Body of pancreas (tissue), 4 donors: ENCODE results near the gene GPR26. TPM values are rescaled to one million over a fixed set of nuclear protein-coding genes. Genes with fewer than 3 reads are reported as not detected.

Experiments used
- ATAC-seq: fragments of 150-250 bp; one replicate; pipeline ENCODE4 v1.9.1; 2016
- DNase-seq, 4 donors: peaks; one replicate each; pipeline ENCODE4 v3.0.0-alpha.2; 2019
- H3K27ac ChIP-seq, 4 donors: fragments of 200-600 bp; sonication (generic); 1 replicate in 3 of 4; 2 replicates in 1 of 4; pipeline versions ENCODE4 v1.5.1 to v1.6.1; 2016 to 2019; ENCODE audit warnings: mild to moderate bottlenecking in 1 of 4, mixed read lengths in 1 of 4, moderate library complexity in 1 of 4
- H3K27me3 ChIP-seq, 2 donors: fragments of 200-600 bp; sonication (generic); one replicate each; pipeline ENCODE4 v1.6.0; 2016; ENCODE audit warnings: mild to moderate bottlenecking in 1 of 2
- H3K36me3 ChIP-seq, 2 donors: fragments of 200-600 bp; sonication (generic); replicated peaks in 1 of 2; 2 replicates each; pipeline ENCODE4 v1.5.1; 2016; ENCODE audit warnings: low read depth in 2 of 2; ENCODE audit not compliant: insufficient read depth in 1 of 2
- H3K4me1 ChIP-seq: fragments of 200-600 bp; sonication (generic); one replicate; pipeline ENCODE4 v1.6.0; 2016
- H3K4me3 ChIP-seq, 2 donors: fragments of 200-600 bp; sonication (generic); 1 replicate in 1 of 2; 2 replicates in 1 of 2; pipeline ENCODE4 v1.5.1; 2016 to 2019
- H3K9me3 ChIP-seq, 3 donors: fragments of 200-600 bp; sonication (generic); 1 replicate in 2 of 3; 2 replicates in 1 of 3; pipeline ENCODE4 v1.5.1; 2016
- CTCF ChIP-seq, 7 experiments: fragments of 450-650 bp in 4 of 7; fragments of 200-600 bp in 3 of 7; sonication (generic) in 3 of 7; IDR thresholded peaks; one replicate each; pipeline ENCODE4 v1.5.1; 2016 to 2019; ENCODE audit warnings: antibody characterized with exemption in 7 of 7
- POLR2A ChIP-seq, 3 donors: fragments of 450-650 bp; IDR thresholded peaks; one replicate each; pipeline ENCODE4 v1.6.1; 2016; ENCODE audit warnings: antibody characterized with exemption in 3 of 3, mild to moderate bottlenecking in 2 of 3
- WGBS, 2 donors: methylation state at CpG; one replicate each; pipeline ENCODE4 v1.1.5; 2017; 5-methylcytosine and 5-hydroxymethylcytosine counted together
- intact Hi-C: fragments of 100-400 bp; cut with DNase I; formaldehyde crosslinking; loops from one replicate; pipeline ENCODE4 v1.15.1; 2023
- total RNA-seq, 2 donors: library from RNA; depleted of rRNA; stranded (reverse); fragments of >200 nt; gene quantifications; one replicate each; pipeline ENCODE4 v1.1.0, GENCODE V29; 2016

The GPR26 gene
- total RNA-seq, result not detected

GRCh38 chr10:123666318-123667236 lies at the start of gene GPR26:
TSS of gene GPR26 (plus strand) at chr10:123666355. CDS start at chr10:123666408, 53 bp downstream.
- intact Hi-C loops, result no loop called here

GRCh38 chr10:123618224-123618623 lies 47.9 kb upstream of the GPR26 start:
- no peak for ATAC-seq

More at GRCh38 chr10:123666318-123667236, at the start of gene GPR26:
- ATAC-seq (no peak), DNase-seq (no peak)
- Histone ChIP-seq H3K27ac (no peak within 1 kb of the TSS), H3K4me3 (no peak within 1 kb of the TSS), H3K36me3 (no peaks in the 10 kb centered on the region), H3K27me3 (no peaks in the 10 kb centered on the region), H3K4me1 (no peaks in the 10 kb centered on the region), H3K9me3 (no peaks in the 10 kb centered on the region)
- 31 to 65% methylated on average over 40 to 87 of the region's 101 CpGs for WGBS, 2 donors
- no peak for TF ChIP-seq CTCF (IDR thresholded peaks at IDR 0.05)
- TF ChIP-seq POLR2A (IDR thresholded peaks at IDR 0.05), result no peak

GRCh38 chr10:123619067-123619855 lies 46.9 kb upstream of the GPR26 start:
- Histone ChIP-seq H3K9me3 (no peaks in the 10 kb centered on the region), H3K27ac (no peak overlapping the region), H3K4me1 (no peaks in the 10 kb centered on the region), H3K4me3 (no peak overlapping the region), H3K27me3 (no peaks in the 10 kb centered on the region), H3K36me3 (no peaks in the 10 kb centered on the region)
- TF ChIP-seq POLR2A (IDR thresholded peaks at IDR 0.05), result no peak
- no peak for TF ChIP-seq CTCF (IDR thresholded peaks at IDR 0.05)
- ATAC-seq (no peak), DNase-seq (no peak)
- intact Hi-C loops, result no loop called here
- 69 to 80% methylated on average over 8 of the region's 8 CpGs for WGBS, 2 donors

More at GRCh38 chr10:123618224-123618623, 47.9 kb upstream of the GPR26 start:
- Histone ChIP-seq H3K27ac (no peak overlapping the region), H3K9me3 (no peaks in the 10 kb centered on the region), H3K36me3 (no peaks in the 10 kb centered on the region), H3K27me3 (no peaks in the 10 kb centered on the region), H3K4me1 (no peaks in the 10 kb centered on the region), H3K4me3 (no peak overlapping the region)
- no peak for TF ChIP-seq POLR2A (IDR thresholded peaks at IDR 0.05)
- no peak for TF ChIP-seq CTCF (IDR thresholded peaks at IDR 0.05)
- intact Hi-C loops, result no loop called here
- no peak for DNase-seq

- Histone ChIP-seq H3K27ac (no peak overlapping the region), H3K27me3 (no peaks in the 10 kb centered on the region), H3K4me1 (no peaks in the 10 kb centered on the region), H3K4me3 (no peak overlapping the region), H3K36me3 (no peaks in the 10 kb centered on the region), H3K9me3 (no peaks in the 10 kb centered on the region)
- TF ChIP-seq POLR2A (IDR thresholded peaks at IDR 0.05) (no peak), CTCF (IDR thresholded peaks at IDR 0.05) (no peak)
- ATAC-seq, result no peak
- DNase-seq, result no peak
- WGBS, 2 donors, result 40 to 61% methylated on average over 9 of the region's 9 CpGs
- intact Hi-C loops, result no loop called here
Measured at GRCh38 chr10:123620621-123621020, 45.5 kb upstream of the GPR26 start.
